ENCODE data around the gene ZNF687. TPM values are rescaled to one million over a fixed set of nuclear protein-coding genes. Genes with fewer than 3 reads are reported as not detected.

ZNF687 gene
- total RNA-seq, 2 donors from 2014 or later, result 27.5 to 28.4 TPM

DNA sequence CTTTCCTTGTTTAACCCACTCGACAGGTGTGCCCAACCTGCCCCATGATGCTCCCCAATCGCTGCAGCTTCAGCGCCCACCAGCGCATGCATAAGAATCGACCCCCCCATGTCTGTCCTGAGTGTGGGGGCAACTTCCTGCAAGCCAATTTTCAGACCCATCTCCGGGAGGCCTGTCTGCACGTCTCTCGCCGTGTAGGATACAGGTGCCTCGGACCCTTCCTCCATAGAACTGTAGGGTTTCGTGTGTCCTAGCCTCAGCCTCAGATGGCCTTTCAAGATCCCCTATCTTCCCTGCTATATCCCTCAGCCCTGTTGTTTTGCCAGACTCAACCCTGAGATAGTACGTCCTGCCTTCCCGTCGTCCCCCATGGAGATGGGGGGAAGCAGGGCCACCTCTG is 6.4 kb downstream of the ZNF687 start:
- Histone ChIP-seq H3K4me1 (peaks cover 2% of the 10 kb centered on the region), H3K9ac (ENCODE audit: low read depth in 2 of 2, low read length in 2 of 2) (no peak overlapping the region), H3K27ac (no peak overlapping the region), H3K9me3 (no peaks in the 10 kb centered on the region), H3K27me3 (no peaks in the 10 kb centered on the region), H3K4me3 (no peak overlapping the region), H3K36me3 (peaks cover 30% of the 10 kb centered on the region)
- intact Hi-C loops (cut with DNase I), result no loop called here
- TF ChIP-seq, protein P1, sequence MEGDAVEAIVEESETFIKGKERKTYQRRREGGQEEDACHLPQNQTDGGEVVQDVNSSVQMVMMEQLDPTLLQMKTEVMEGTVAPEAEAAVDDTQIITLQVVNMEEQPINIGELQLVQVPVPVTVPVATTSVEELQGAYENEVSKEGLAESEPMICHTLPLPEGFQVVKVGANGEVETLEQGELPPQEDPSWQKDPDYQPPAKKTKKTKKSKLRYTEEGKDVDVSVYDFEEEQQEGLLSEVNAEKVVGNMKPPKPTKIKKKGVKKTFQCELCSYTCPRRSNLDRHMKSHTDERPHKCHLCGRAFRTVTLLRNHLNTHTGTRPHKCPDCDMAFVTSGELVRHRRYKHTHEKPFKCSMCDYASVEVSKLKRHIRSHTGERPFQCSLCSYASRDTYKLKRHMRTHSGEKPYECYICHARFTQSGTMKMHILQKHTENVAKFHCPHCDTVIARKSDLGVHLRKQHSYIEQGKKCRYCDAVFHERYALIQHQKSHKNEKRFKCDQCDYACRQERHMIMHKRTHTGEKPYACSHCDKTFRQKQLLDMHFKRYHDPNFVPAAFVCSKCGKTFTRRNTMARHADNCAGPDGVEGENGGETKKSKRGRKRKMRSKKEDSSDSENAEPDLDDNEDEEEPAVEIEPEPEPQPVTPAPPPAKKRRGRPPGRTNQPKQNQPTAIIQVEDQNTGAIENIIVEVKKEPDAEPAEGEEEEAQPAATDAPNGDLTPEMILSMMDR (IDR thresholded peaks at IDR 0.05), result no peak
- no peak for DNase-seq

GRCh38 chr1:151289080-151289935 is 7.2 kb downstream of the ZNF687 start:
- Histone ChIP-seq H3K27ac (no peak overlapping the region), H3K9me3 (no peaks in the 10 kb centered on the region), H3K36me3 (peaks cover 30% of the 10 kb centered on the region), H3K4me3 (no peak overlapping the region), H3K4me1 (no peaks in the 10 kb centered on the region), H3K9ac (ENCODE audit: low read depth in 2 of 2, low read length in 2 of 2) (no peak overlapping the region), H3K27me3 (no peaks in the 10 kb centered on the region)
- no peak for DNase-seq
- TF ChIP-seq, protein P1 (IDR thresholded peaks at IDR 0.05), result no peak
- intact Hi-C loops (cut with DNase I), result no loop called here

DNA sequence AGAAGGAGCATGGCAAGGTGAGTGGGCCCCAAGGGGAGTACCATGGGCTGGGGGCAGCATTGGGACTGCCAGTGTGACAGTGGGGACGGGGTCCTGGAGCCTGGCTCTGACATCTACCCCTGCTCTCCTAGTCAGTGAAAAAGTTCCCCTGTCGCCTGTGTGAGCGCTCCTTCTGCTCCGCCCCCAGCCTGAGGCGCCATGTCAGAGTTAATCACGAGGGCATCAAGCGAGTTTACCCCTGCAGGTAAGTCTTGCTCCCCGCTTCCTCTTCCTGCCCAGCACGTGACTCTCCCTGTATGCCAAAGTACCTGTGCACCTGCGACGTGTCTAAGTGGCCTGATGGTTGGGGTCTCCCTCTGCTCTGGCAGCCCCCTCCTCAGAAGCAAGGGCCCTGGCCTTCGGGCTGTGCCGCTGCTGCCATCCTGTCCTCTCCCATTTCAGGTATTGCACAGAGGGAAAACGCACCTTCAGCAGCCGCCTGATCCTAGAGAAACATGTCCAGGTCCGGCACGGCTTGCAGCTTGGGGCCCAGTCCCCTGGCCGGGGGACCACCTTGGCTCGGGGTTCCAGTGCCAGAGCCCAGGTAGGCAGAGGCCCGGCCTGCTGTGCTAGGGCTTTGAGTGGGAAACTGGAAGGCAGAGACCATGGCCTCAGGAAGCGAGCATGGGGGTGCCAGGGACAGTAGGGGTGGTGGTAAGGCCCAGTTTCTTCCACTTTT is 8.1 kb downstream of the ZNF687 start:
- H3K4me1 ChIP-seq, result no peaks in the 10 kb centered on the region
- no peaks in the 10 kb centered on the region for H3K27me3 ChIP-seq
- no peak for DNase-seq
- intact Hi-C loops (cut with DNase I), result no loop called here
- TF ChIP-seq, protein P1 (IDR thresholded peaks at IDR 0.05), result no peak
- H3K27ac ChIP-seq, result no peak overlapping the region
- peaks cover 30% of the 10 kb centered on the region for H3K36me3 ChIP-seq
- no peak overlapping the region for H3K4me3 ChIP-seq
- H3K9ac ChIP-seq (ENCODE audit: low read depth in 2 of 2, low read length in 2 of 2), result no peak overlapping the region
- no peaks in the 10 kb centered on the region for H3K9me3 ChIP-seq

DNA sequence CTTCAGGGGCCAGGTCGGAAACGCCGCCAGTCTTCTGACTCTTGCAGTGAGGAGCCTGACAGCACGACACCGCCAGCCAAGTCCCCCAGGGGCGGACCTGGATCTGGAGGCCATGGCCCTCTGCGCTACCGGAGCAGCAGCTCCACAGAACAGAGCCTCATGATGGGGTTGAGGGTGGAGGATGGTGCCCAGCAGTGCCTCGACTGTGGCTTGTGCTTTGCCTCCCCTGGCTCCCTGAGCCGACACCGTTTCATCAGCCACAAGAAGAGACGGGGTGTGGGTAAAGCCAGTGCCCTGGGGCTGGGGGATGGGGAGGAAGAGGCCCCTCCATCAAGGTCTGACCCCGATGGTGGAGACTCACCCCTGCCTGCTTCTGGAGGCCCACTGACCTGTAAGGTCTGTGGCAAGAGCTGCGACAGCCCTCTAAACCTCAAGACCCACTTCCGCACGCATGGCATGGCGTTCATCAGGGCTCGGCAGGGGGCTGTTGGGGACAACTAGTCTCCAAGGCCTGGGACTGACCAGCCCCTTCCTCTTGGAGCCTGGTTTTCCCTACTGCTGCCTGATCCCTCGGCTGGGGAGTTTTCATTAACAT is 8.7 kb downstream of the ZNF687 start:
- no peak for DNase-seq
- peaks cover 30% of the 10 kb centered on the region for H3K36me3 ChIP-seq

More for the DNA sequence above, 8.7 kb downstream of the ZNF687 start:
- H3K27me3 ChIP-seq, result no peaks in the 10 kb centered on the region
- no peaks in the 10 kb centered on the region for H3K4me1 ChIP-seq
- H3K4me3 ChIP-seq, result no peak overlapping the region
- H3K27ac ChIP-seq, result no peak overlapping the region
- H3K9ac ChIP-seq (ENCODE audit: low read depth in 2 of 2, low read length in 2 of 2), result peak overlapping the region in 1 of 2 donors; percentile 47
- TF ChIP-seq, protein P1 (IDR thresholded peaks at IDR 0.05), result no peak
- no peaks in the 10 kb centered on the region for H3K9me3 ChIP-seq
- intact Hi-C loops (cut with DNase I), result no loop called here

All from colonic mucosa (tissue), 4 donors.